ENCODE results near the gene ENPP6.

Gene ENPP6

GRCh38 chr4:184112006-184112550 is 105.6 kb downstream of the ENPP6 start:
- no peaks in the 10 kb centered on the region for H4K20me1 ChIP-seq
- no peak overlapping the region for H3K9ac ChIP-seq
- H3K27ac ChIP-seq, result no peak overlapping the region

DNA sequence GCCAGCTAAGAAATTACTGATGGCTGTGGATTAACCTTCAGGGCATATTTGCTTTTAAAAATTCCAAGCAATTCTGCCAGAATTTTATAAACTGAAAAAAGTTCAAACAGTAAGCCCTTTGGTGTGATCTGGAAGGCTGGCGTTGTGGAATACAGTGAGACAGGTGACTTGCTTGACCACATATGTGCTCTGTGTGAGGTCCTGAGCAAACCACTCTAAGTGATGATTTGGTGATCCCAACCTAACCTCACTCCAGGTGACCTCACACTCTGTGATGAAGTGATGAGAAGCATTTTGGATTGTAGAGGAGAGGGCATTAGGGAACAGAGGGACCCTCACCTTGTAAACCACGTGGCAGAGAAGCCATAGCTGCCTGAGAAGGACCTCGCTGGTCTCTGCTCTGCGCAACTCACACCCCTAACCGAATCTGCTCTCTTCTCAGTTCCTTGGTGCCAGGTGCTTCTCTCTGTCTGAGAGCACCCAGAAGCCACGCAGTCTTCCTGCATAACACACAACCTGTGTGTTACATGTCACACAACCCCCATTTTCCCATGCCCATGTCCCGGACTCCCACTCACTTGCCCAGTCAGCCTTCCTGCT is 106.3 kb downstream of the ENPP6 start:
- no peaks in the 10 kb centered on the region for H3K36me3 ChIP-seq
- H3K4me2 ChIP-seq, result no peak overlapping the region
- H3K27me3 ChIP-seq, result no peaks in the 10 kb centered on the region
- no peak overlapping the region for H3K27ac ChIP-seq
- H3K4me1 ChIP-seq, result peaks cover 6% of the 10 kb centered on the region; the same call in 1 of the 2 replicates
- no peaks in the 10 kb centered on the region for H4K20me1 ChIP-seq
- H3K9ac ChIP-seq, result no peak overlapping the region
- H3K9me3 ChIP-seq, result no peaks in the 10 kb centered on the region
- H3K4me3 ChIP-seq, result no peak overlapping the region
- no peak for TF ChIP-seq Cebpa-rat (IDR thresholded peaks at IDR 0.05)

More at GRCh38 chr4:184112006-184112550, 105.6 kb downstream of the ENPP6 start:
- Histone ChIP-seq H3K4me1 (peaks cover 6% of the 10 kb centered on the region; the same call in 1 of the 2 replicates), H3K4me2 (no peak overlapping the region), H3K36me3 (no peaks in the 10 kb centered on the region), H3K27me3 (no peaks in the 10 kb centered on the region), H3K4me3 (no peak overlapping the region), H3K9me3 (no peaks in the 10 kb centered on the region)
- no peak for TF ChIP-seq Cebpa-rat (IDR thresholded peaks at IDR 0.05)

- H3K4me2 ChIP-seq, result no peak overlapping the region
- H3K36me3 ChIP-seq, result no peaks in the 10 kb centered on the region
- TF ChIP-seq Cebpa-rat (IDR thresholded peaks at IDR 0.05), result no peak
- no peaks in the 10 kb centered on the region for H4K20me1 ChIP-seq
- no peaks in the 10 kb centered on the region for H3K27me3 ChIP-seq
- H3K4me3 ChIP-seq, result no peak overlapping the region
- H3K27ac ChIP-seq, result no peak overlapping the region
- H3K4me1 ChIP-seq, result peaks cover 6% of the 10 kb centered on the region; the same call in 1 of the 2 replicates
- no peak overlapping the region for H3K9ac ChIP-seq
- no peaks in the 10 kb centered on the region for H3K9me3 ChIP-seq
Observed at GRCh38 chr4:184110452-184111224, 107.0 kb downstream of the ENPP6 start.

DNA sequence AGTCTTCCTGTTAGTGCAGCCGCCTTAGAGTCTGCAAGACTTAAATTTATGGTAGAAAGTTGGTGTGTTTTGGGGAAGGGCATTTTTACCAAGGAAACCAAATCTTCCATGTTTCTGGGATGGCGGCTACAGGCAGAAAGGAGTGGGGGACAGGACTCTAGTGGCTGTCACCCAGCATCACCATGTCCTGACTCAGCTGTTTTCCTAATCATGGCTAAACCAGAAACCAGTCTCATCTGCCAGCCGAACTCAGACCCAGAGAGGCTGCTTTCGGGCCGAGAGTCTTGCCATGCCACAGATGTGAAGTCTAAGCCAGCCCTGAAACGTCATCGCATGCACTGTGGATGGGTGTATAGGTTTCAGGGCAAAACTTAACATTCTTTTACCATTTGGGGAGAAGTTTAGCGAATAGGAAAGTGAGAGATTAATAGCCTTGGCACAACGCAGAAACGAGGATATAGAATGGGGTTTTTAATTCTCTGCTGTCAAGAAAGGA is 109.6 kb downstream of the ENPP6 start:
- Histone ChIP-seq H4K20me1 (no peaks in the 10 kb centered on the region), H3K27ac (no peak overlapping the region), H3K4me1 (no peaks in the 10 kb centered on the region; the same call in 1 of the 2 replicates), H3K4me2 (no peak overlapping the region), H3K27me3 (no peaks in the 10 kb centered on the region), H3K9me3 (no peaks in the 10 kb centered on the region), H3K36me3 (no peaks in the 10 kb centered on the region), H3K9ac (no peak overlapping the region), H3K4me3 (no peak overlapping the region)
- no peak for TF ChIP-seq Cebpa-rat (IDR thresholded peaks at IDR 0.05)

DNA sequence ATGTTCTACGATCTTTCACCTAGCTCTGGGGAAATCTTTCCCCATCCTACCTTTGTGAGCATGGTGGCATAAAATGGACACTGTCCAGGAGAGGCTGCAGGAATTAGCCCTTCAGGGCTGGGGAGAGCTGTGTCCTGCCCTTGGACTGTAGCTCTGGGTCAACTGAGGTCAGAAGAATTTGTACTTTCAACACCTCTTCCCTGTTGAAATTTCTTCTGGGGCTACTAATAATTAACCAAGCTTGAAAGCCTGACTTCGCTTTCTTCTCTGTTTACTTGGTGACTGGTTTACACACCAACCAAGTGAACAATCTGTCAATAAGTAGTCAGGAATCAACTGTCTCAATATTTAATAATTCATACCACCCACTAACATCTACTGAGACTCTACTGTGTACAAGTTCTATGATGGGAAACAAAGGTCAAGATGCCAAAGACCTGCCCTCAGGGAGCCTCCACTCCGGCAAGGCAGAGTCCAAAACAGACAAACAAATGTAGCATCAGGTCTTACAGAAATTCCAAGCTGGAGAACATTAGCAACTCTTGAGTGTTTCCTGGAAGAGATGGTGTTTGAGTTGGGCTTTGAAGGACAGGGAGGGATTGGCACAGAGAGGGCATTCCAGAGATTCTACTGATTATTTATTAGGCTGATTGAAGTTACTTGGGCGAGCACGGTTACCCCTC is 113.1 kb downstream of the ENPP6 start:
- peaks cover 11% of the 10 kb centered on the region for H3K4me1 ChIP-seq
- H3K4me3 ChIP-seq, result no peak overlapping the region
- no peaks in the 10 kb centered on the region for H3K36me3 ChIP-seq
- no peak overlapping the region for H3K9ac ChIP-seq
- H3K27ac ChIP-seq, result no peak overlapping the region
- H3K4me2 ChIP-seq, result no peak overlapping the region
- TF ChIP-seq Cebpa-rat (IDR thresholded peaks at IDR 0.05), result no peak
- H3K27me3 ChIP-seq, result no peaks in the 10 kb centered on the region
- no peaks in the 10 kb centered on the region for H3K9me3 ChIP-seq
- H4K20me1 ChIP-seq, result no peaks in the 10 kb centered on the region

- Histone ChIP-seq H3K9ac (no peak overlapping the region), H4K20me1 (no peaks in the 10 kb centered on the region), H3K9me3 (no peaks in the 10 kb centered on the region), H3K4me2 (no peak overlapping the region), H3K27me3 (no peaks in the 10 kb centered on the region), H3K27ac (no peak overlapping the region), H3K36me3 (no peaks in the 10 kb centered on the region), H3K4me3 (no peak overlapping the region), H3K4me1 (peaks cover 16% of the 10 kb centered on the region)
- TF ChIP-seq Cebpa-rat (IDR thresholded peaks at IDR 0.05), result no peak
Observed at GRCh38 chr4:184103527-184104264, 114.0 kb downstream of the ENPP6 start.

DNA sequence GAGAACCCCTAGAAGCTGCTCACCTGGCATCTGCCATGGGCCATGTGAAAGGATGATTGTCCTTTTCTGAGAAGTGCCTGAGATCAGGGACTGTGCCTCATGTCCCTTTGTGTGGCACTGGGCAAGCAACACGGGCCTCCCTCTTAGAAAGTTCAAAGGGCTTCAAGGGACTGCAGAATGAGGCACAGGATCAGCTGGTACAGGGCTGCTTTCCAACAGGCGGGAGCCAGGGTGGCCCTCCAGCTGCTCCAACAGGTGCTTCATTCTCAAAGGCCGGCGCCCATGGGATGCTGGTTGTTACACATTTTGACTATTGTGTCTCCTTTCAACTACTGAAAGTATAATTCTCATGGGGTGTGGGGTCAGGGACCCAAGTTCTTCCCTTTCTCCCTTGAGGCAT is 114.7 kb downstream of the ENPP6 start:
- H3K4me3 ChIP-seq, result no peak overlapping the region
- H3K4me2 ChIP-seq, result no peak overlapping the region
- no peak overlapping the region for H3K27ac ChIP-seq
- peaks cover 16% of the 10 kb centered on the region for H3K4me1 ChIP-seq
- no peak for TF ChIP-seq Cebpa-rat (IDR thresholded peaks at IDR 0.05)
- no peaks in the 10 kb centered on the region for H3K9me3 ChIP-seq
- no peaks in the 10 kb centered on the region for H3K36me3 ChIP-seq
- no peak overlapping the region for H3K9ac ChIP-seq
- H4K20me1 ChIP-seq, result no peaks in the 10 kb centered on the region
- no peaks in the 10 kb centered on the region for H3K27me3 ChIP-seq

GRCh38 chr4:184102488-184102887 is 115.2 kb downstream of the ENPP6 start:
- H3K9me3 ChIP-seq, result no peaks in the 10 kb centered on the region
- H3K4me2 ChIP-seq, result no peak overlapping the region
- no peaks in the 10 kb centered on the region for H3K36me3 ChIP-seq
- H3K4me3 ChIP-seq, result no peak overlapping the region
- H3K9ac ChIP-seq, result no peak overlapping the region
- no peak for TF ChIP-seq Cebpa-rat (IDR thresholded peaks at IDR 0.05)
- no peaks in the 10 kb centered on the region for H4K20me1 ChIP-seq
- peaks cover 16% of the 10 kb centered on the region for H3K4me1 ChIP-seq
- H3K27ac ChIP-seq, result no peak overlapping the region
- H3K27me3 ChIP-seq, result no peaks in the 10 kb centered on the region

- Histone ChIP-seq H3K36me3 (no peaks in the 10 kb centered on the region), H3K27me3 (no peaks in the 10 kb centered on the region), H3K9me3 (no peaks in the 10 kb centered on the region), H4K20me1 (no peaks in the 10 kb centered on the region), H3K4me3 (no peak overlapping the region), H3K27ac (no peak overlapping the region), H3K4me2 (no peak overlapping the region), H3K4me1 (peaks cover 16% of the 10 kb centered on the region), H3K9ac (no peak overlapping the region)
- TF ChIP-seq Cebpa-rat (IDR thresholded peaks at IDR 0.05), result no peak
Observed at GRCh38 chr4:184101711-184102110, 116.0 kb downstream of the ENPP6 start.

Data from BLaER1 (cell line).